Stimulated activated CD4-positive, alpha-beta T cell treated with anti-CD3 and anti-CD28 coated beads, Interleukin-1b, Interleukin-23, amount 100 ng/mL, for 1 hour (primary cell): ENCODE data around the gene ZNF467.

ENCODE experiments used
- DNase-seq, 2 donors: peaks; one replicate each; pipeline ENCODE4 v3.0.0-alpha.2; 2020; ENCODE audit warnings: low read depth in 2 of 2

The ZNF467 gene

GRCh38 chr7:149728491-149729375 is 44.7 kb downstream of the ZNF467 start:
- DNase-seq: no peak

GRCh38 chr7:149727899-149728476 is 45.4 kb downstream of the ZNF467 start:
- DNase-seq: no peak

GRCh38 chr7:149727053-149727898 is 46.1 kb downstream of the ZNF467 start:
- DNase-seq: no peak

GRCh38 chr7:149725916-149726315 is 47.5 kb downstream of the ZNF467 start:
- DNase-seq: no peak

- no peak for DNase-seq
Measured at GRCh38 chr7:149725426-149725821, 48.0 kb downstream of the ZNF467 start.

- DNase-seq: no peak
Measured at GRCh38 chr7:149724661-149725425, 48.5 kb downstream of the ZNF467 start.

- DNase-seq: no peak
Measured at GRCh38 chr7:149723795-149724495, 49.4 kb downstream of the ZNF467 start.

- no peak for DNase-seq
Measured at GRCh38 chr7:149723082-149723767, 50.2 kb downstream of the ZNF467 start.

- no peak for DNase-seq
Measured at GRCh38 chr7:149722356-149722957, 50.9 kb downstream of the ZNF467 start.

- DNase-seq: no peak
Measured at GRCh38 chr7:149721084-149721601, 52.2 kb downstream of the ZNF467 start.

GRCh38 chr7:149720372-149721083 is 52.9 kb downstream of the ZNF467 start:
- DNase-seq: no peak

GRCh38 chr7:149719912-149720335 is 53.5 kb downstream of the ZNF467 start:
- DNase-seq: no peak

GRCh38 chr7:149719050-149719899 is 54.1 kb downstream of the ZNF467 start:
- no peak for DNase-seq

- no peak for DNase-seq
Measured at GRCh38 chr7:149718730-149719049, 54.7 kb downstream of the ZNF467 start.

- no peak for DNase-seq
Measured at GRCh38 chr7:149717481-149717880, 55.9 kb downstream of the ZNF467 start.

GRCh38 chr7:149716932-149717307 is 56.5 kb downstream of the ZNF467 start:
- no peak for DNase-seq

- no peak for DNase-seq
Measured at GRCh38 chr7:149716007-149716931, 57.1 kb downstream of the ZNF467 start.
